ENCODE data around the gene ZNF688.
"Not testable (repeated sequence)": the region's sequence is repeated elsewhere in the genome, so short reads cannot be mapped to it uniquely, and the experiment has no call there.

ZNF688 gene

DNA sequence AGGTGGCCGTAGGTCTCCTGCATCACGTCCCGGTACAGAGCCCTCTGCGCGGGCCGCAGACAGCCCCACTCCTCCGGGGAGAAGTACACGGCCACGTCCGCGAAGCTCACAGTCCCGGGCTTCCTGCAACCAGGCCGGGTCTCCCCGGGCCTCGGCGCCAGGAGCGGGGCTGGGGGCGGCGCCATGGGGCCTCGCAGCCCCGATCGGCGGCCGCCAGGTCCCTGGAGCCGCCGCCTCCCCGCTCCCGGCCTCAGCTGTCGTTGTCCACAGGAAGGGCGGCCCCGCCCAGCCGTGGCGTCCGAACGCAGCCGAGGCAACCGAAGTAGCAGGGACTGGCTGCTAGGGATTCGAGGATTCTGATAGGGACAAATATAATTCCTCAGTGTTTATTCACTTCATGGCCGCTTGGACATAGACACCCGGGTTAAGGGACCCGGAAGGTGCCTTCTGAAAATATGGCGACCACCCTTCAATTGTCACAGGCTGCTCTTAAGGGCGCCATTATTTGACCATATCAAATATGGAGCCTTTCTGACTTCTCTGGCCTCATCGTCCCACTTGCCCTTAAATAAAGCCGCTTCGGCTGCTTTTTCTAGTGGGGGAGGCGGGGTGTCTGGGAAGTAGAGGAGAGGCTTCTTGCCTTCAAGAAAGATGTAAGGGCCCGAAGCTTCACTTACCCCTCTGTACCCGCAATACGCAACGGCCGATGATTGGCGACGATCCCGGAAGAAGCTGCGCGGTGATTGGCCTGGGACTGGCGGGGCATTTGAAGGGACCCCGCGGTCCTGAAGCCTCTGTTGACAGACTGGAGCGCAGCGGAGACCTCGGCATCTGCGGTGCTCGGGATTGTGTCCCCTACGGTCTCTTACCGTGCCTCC, at the start of gene ZNF688:
ZNF688 (minus strand) TSS at position 270 of the 878 bp plus-strand sequence; CDS start at position 185, 85 bp downstream.
- DNase-seq (ENCODE audit: low spot score): peak; percentile 99

DNA sequence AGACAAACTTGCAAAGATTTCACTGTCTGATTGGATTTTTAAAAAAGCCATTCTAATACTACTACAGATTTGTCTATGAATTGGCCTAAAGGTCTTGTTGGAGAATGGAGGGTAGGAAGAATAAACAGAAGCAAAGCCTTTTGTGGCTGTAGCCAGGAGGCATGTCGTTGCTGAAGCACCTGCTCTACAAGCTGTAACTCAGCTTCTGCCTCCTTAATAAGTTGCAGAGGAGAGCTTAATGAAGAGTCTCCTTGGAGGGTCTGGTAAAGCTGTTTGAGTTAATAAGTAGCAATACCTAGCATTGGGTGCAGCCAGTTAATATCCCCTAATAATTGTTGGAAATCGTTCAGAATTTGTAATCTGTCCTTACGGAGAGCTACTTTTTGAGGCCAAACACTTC, 48.7 kb upstream of the ZNF688 start:
- DNase-seq (ENCODE audit: low spot score): no peak

DNA sequence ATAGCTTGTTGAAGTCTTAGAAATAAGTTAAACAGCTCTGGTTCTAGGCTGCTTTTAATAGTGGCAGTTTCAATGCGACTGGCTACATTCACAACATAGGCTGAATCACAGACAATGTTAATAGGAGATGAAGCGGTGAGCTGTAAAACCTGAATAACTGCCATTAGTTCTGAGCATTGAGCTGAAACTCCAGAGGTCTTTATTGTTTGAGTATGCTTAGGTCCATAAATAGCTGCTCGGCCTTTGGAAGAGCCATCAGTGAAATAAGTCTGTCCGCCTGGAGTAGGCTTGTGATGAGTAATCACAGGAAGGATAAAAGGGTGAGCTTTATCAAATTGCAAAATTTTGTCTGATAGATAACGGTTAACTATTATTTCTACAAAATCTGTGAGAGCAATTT, 48.1 kb upstream of the ZNF688 start:
- DNase-seq (ENCODE audit: low spot score): no peak

DNA sequence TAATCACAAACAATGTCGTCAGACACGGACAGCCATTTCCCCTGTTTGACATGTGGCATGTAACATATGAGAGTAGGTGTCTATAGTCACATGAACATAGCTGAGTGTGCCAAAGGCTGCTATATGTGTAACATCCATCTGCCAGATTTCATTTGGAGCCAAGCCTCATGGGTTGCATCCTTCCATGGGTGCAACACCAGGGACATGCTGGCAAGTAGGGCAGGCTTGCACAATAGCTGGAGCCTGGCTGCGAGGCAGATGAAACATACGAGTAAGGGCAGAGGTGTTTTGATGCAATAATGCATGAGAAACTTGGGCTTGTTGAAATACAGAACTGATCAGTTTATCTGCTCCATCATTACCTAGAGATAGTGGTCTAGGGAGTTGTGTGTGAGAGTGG, 47.7 kb upstream of the ZNF688 start:
- no peak for DNase-seq (ENCODE audit: low spot score)

DNA sequence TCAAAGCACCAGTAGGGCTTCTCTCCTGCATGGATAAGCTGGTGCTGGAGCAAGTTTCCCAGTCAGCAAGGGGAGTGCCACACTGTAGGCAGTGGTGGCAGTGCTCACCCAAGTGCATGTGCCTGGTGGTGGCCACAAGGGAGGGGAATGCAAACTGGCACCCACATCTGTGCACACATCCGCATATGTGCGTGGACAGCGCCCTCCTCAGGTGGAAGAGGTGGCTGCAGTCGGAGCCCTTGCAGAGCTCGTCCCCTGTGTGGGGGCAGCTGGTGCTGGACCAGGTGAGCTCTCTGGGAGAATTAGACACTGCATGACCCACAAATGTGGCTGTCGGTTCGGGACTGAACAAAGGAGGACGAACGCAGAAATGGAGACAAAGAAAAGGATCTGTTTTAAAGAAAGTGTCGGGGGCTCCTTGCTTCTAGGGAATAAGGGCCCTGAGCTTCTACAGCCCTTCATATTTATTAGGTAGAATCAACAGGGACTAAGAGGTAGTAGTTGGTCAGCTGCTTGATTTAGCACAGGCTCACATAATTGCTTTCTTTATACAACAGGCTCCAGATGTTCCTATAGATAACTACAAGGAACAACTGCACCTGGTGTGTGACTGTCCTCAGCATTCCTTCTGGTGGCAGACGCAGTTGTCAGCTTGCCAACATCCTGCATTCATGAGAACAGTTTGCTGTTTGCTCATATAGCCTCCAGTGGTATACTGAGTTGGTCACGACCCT, 44.0 kb upstream of the ZNF688 start:
- DNase-seq (ENCODE audit: low spot score): no peak

DNA sequence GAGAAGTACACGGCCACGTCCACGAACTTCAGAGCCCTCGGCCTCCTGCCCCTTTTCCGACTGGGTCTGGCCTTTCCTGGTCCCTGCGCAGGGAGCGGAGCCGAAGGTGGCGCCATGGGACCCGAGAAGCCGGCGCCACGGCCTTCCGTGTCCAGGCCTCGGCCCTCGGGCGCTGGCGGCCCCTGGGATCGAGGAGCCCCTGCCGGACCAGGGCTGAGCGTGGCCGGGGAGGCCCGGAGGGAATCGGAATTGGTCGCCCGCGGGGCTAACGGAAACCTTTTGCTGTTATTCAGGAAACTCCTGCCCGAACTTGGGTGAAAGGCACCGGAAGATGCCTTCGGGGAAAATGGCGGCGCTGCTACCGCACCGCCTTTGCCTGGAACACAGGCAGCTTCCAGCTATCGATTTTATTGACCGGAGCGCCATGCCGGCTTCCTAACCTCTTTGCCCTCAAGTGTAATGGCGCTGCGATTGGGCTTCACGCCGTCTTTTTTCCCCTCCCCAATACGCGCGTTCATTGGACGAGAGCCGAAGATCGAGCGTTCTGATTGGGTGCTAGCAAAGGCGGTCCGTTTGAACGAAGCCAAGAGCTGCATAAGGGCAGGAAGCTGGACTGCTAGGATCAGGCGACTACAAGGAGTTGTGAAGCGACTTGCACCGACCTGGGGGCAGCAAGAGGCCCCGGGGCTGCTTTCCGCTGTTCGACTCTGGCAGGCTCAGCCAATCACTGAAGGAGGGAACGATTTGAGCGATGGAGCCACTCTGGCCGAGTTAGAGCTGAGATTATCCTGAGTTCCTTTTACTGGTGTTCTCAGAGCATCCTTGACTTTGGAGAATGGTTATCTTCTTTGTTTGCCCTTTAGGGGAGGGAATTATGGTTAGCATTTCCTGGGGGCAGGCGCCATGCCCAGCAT, 38.7 kb upstream of the ZNF688 start, which contains the start of gene ZNF689:
ZNF689 (minus strand) TSS at position 464 of the 914 bp plus-strand sequence; CDS start at position 116, 348 bp downstream.
- DNase-seq (ENCODE audit: low spot score): peak; percentile 97

DNA sequence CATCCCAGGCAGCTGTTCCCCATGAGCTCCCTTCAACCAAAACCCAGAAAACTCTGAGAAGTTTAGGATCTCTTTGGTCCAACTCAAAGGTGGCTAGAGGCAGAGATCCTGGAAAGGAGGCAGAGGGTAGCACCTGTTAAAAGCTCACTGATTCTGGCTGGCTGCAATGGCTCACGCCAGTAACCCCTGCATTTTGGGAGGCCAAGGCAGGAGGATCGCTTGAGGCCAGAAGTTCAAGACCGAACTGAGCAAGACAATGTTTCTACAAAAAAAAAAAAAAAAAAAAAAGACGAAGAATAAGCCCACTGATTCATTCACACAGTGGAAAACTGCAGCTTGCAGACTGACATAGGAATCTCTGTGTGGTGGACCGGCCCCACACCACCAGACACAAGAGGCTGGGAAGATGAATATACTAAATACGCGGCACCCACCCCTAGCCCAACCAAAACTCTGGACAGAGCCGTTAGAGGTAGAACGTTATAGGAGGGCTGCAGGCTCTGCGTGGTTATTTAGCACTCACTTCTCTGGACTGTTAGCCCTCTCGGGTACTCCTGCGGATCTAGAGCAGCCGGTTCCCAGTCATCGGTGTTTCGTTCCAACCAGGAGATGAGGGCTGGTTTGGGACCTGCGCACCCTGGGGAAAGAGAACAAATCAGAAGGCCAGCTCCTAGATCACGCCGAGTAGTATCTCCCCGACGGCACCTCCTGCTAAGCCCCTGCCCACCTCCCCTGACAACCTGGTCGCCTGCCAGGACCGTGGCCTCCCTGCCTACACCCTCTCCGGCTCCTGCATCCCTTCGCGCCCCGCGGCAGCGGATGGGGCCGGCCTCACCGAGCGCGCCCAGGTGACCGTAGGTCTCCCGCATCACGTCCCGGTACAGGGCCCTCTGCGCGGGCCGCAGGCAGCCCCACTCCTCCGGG, 37.8 kb upstream of the ZNF688 start:
- no peak for DNase-seq (ENCODE audit: low spot score)

DNA sequence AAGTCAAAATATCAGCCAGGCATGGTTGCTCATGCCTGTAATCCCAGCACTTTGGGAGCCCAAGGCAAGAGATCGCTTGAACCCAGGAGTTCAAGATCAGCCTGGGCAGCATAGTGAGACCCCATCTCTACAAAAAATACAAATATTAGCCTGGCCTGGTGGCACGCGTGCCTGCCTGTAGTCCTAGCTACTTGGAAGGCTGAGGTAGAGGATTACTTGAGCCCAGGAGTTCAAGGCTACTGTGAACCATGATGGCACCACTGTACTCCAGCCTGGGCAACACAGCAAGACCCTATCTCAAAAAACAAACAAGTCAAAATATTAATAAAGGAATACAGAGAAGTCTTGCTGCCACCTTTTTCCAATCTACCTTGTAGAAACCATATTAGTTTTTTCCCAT, 34.5 kb upstream of the ZNF688 start:
- no peak for DNase-seq (ENCODE audit: low spot score)

DNA sequence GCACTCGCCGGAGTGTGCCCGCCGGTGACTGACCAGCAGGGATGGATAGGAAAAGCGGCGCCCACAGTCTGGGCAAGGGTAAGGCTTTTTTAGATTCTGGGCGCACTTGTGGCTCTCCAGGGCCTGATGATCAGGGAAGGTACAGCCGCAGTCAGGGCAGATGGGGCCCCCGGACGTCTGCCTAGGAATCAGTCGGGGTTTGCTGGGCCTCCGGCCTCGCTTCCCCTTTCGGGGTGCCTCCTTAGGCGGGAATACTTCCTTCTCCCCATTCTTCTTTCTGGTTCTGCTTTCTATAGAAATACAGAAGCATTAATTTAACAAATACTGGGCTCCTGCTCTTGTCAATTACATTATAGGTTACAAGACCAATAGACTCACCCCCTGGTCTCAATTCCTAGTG, 33.6 kb upstream of the ZNF688 start:
- peak; percentile 38 for DNase-seq (ENCODE audit: low spot score)

DNA sequence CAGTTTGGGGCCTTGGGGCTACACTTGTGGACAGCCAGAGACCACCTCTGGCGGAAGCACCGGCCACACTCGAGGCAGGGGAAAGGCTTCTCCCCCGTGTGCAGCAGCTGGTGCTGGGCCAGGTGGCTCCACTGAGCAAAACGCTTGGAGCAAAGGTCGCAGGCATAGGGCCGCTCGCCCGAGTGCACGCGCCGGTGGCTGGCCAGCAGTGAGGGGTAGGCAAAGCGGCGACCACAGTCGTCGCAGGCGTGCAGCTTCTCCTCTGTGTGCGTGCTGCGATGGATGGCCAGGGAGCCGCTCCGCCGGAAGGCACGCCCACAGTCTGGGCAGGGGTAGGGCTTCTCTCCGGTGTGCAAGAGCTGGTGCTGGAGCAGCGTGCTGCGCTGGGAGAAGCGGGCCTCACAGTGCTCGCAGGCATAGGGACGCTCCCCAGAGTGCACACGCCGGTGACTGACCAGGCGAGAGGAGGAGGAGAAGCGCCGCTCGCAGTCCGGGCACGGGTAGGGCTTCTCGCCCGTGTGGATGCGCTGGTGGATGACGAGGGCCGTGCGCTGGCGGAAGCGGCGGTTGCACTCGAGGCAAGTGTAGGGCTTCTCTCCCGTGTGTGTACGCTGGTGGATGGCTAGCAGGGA, 32.9 kb upstream of the ZNF688 start:
- no peak for DNase-seq (ENCODE audit: low spot score)

DNA sequence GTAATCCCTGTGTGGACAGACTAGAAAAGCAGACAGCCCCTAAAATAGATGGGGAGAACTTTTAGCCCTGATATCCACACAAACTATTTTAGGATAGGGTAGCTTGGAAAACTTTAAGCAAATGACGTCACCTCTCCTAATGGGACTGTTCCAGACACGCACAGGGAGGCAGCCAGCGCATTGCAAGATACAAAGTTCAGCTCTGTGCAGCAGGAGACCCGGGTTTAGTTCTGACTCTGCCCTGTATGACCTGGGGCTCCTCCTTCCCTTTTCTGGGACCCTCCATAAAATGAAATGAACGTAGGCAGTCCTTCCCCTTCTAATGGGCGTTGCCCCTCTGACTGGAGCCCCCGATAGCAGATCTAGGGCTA, 32.4 kb upstream of the ZNF688 start:
- DNase-seq (ENCODE audit: low spot score): no peak

DNA sequence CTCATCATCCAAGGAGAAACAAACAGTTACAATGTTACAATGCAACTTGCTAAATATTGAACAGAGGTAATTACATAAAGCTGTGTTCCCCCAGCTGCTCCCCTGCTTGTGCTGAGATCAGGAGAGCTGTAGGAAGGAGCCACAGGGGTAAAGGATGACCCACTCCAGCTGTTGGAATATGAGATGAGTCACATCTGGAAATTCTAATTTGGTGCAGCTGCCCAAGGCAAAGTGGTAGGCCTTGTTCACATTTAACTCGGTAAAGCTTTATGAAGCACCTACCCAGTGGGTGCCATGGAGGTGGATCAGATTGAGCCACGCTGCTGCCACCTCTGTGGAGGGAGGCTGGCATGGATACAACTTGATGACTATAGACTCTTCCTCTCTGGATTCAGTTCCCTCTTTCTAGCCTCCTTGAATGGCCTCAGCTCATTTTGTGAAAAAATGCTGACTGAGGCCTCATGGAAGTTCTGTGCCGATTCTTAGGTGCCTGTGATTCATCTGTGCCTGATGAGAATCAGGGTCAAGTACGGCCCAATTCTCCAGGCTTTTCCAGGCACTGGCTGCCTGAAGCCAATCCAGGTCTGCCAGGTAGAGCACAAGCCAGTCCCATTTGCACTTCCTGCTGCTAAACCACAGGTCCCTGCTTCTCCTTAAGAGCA, 31.2 kb upstream of the ZNF688 start:
- DNase-seq (ENCODE audit: low spot score): peak; percentile 26

DNA sequence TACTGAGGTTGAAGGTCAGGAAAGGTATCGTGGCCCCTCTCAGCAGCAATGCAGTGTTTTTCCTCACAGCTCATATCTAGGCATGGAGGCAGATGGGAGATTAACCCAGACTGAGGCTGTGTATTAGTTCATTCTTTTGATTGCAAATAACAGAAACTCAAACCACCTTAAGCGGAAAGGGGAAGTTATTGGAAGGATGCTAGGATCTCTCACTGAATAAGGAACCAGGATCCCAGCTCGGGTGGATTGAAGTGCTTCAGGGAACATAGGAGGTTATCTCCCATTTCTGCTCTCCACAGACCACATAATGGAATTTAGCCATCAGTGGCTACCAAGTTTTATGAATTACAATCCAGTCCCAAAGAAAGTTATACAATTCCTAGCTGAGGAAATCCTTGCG, 30.5 kb upstream of the ZNF688 start:
- no peak for DNase-seq (ENCODE audit: low spot score)

DNA sequence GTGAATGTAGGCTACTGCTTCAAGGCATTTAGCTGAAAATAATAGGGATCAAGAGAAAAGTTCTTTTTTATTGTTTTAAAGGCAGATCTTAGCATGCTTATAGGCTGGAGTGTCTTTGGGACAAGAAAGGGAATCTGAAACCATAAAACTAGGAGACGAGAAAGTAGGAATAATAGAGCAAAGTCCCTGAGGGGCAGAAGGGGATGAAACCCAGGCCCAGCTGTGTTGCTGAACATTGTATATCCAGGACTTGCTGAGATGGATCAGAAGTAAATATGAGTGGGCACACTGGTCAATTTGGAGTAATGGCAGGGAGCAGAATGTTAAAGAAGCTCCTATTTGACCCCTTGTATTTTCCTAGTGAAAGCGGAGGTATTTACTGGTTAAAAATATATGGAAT, 29.4 kb upstream of the ZNF688 start:
- DNase-seq (ENCODE audit: low spot score): no peak

DNA sequence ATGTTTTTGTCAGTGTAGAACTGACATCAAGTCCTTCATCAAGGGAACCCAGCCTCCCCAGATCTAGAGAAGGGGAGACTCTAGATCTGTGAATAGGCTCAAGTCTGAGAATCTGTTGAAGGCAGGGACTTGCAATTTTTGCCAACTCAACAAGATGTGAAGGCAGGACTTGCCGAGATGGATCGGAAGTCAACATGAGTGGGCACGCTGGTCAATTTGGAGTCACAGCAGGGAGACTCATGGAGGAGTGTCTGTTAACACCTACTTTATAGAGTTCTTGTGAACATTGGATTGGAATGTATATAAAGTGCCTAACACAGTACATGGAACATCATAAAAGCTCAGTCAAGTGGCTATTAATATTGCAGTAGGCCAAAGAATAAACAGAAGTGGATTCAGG, 28.7 kb upstream of the ZNF688 start:
- no peak for DNase-seq (ENCODE audit: low spot score)

DNA sequence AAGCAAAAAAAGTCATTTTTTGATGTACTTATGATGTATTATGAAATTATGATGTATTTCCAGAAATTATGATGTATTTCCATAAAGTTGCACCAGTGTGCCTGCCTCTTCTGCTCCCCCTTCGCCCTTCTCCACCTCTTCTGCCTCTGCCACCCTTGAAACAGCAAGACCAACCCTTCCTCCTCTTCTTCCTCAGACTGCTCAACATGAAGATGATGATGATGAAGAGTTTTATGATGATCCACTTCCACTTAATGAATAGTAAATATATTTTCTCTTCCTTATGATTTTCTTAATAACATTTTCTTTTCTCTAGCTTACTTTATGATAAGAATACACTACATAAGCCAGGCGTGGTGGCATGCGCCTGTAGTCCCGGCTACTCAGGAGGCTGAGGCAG, 21.4 kb upstream of the ZNF688 start:
- no peak for DNase-seq (ENCODE audit: low spot score)

DNA sequence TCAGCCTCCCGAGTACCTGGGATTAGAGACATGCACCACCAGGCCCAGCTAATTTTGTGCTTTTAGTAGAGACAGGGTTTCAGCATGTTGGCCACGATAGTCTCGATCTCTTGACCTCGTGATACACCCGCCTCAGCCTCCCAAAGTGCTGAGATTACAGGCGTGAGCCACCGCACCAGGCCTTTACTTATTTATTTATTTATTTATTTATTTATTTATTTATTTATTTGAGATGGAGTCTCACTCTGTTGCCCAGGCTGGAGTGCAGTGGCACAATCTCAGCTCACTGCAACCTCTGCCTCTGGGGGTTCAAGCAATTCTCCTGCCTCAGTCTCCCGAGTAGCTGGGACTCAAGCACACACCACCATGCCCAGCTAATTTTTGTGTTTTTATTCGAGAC, 19.4 kb upstream of the ZNF688 start:
- not testable (repeated sequence) for DNase-seq (ENCODE audit: low spot score)

DNA sequence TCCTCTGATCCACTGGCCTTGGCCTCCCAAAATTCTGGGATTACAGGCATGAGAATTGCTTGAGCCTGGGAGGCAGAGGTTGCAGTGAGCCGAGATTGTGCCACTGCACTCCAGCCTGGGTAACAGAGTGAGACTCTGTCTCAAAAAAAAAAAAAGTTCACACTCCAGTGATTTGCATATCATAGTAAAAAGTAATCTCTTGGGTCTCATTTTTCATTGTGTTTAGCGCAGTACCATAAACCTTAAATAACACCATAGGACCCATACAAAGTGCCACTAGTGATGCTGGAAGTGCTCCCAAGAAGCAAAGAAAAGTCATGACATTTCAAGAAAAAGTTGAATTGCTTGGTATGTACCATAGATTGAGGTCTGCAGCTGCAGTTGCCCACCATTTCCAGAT, 18.1 kb upstream of the ZNF688 start:
- DNase-seq (ENCODE audit: low spot score): not testable (repeated sequence)

DNA sequence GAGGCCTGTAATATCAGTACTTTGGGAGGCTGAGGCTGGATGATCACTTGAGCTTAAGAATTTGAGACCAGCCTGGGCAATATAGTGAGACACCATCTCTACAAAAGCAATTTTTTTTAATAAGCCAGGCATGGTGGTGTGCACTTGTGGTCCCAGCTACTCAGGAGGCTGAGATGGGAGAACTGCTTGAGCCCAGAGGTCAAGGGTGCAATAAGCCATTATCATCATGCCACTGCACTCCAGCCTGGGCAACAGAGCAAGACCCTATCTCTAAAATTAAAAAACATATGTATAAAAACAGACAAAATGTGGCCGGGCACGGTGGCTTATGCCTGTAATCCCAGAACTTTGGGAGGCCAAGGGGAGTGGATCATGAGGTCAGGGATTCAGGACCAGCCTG, 17.1 kb upstream of the ZNF688 start:
- DNase-seq (ENCODE audit: low spot score): no peak
